C1 segment of cervical spinal cord (tissue), 14 donors: ENCODE measurements around the gene KRT1.
"Not testable (repeated sequence)": the region's sequence is repeated elsewhere in the genome, so short reads cannot be mapped to it uniquely, and the experiment has no call there.

Experiments
- DNase-seq, 14 donors: peaks; one replicate each; lab custom pipeline; 2025; lab: John Stamatoyannopoulos, UW

KRT1 gene

GRCh38 chr12:52680363-52680762 lies at the start of gene KRT1:
TSS of gene KRT1 (minus strand) at chr12:52680407. CDS start at chr12:52680348, 59 bp downstream.
- DNase-seq = no peak

GRCh38 chr12:52729147-52729546 lies 48.9 kb upstream of the KRT1 start:
- no peak for DNase-seq

GRCh38 chr12:52728374-52728773 lies 48.2 kb upstream of the KRT1 start:
- DNase-seq = no peak

- DNase-seq = no peak
Observed at GRCh38 chr12:52727037-52727436, 46.8 kb upstream of the KRT1 start.

GRCh38 chr12:52726451-52726850 lies 46.2 kb upstream of the KRT1 start:
- no peak for DNase-seq

GRCh38 chr12:52724384-52724783 lies 44.2 kb upstream of the KRT1 start:
- DNase-seq = no peak

GRCh38 chr12:52722680-52723079 lies 42.5 kb upstream of the KRT1 start:
- no peak for DNase-seq

- DNase-seq = no peak
Observed at GRCh38 chr12:52721838-52722470, 41.7 kb upstream of the KRT1 start.

- DNase-seq = no peak
Observed at GRCh38 chr12:52720365-52720886, 40.2 kb upstream of the KRT1 start.

- no peak for DNase-seq
Observed at GRCh38 chr12:52716061-52716460, 35.9 kb upstream of the KRT1 start.

- no peak for DNase-seq
Observed at GRCh38 chr12:52715416-52715815, 35.2 kb upstream of the KRT1 start.

GRCh38 chr12:52714887-52715281 lies 34.7 kb upstream of the KRT1 start:
- DNase-seq = no peak

- DNase-seq = no peak
Observed at GRCh38 chr12:52713960-52714886, 34.0 kb upstream of the KRT1 start.

- not testable (repeated sequence) for DNase-seq
Observed at GRCh38 chr12:52712122-52712521, 31.9 kb upstream of the KRT1 start.

- no peak for DNase-seq
Observed at GRCh38 chr12:52710730-52711129, 30.5 kb upstream of the KRT1 start.

GRCh38 chr12:52708010-52708409 lies 27.8 kb upstream of the KRT1 start:
- no peak for DNase-seq

- no peak for DNase-seq
Observed at GRCh38 chr12:52704464-52704863, 24.3 kb upstream of the KRT1 start.

GRCh38 chr12:52703878-52704277 lies 23.7 kb upstream of the KRT1 start:
- no peak for DNase-seq

- no peak for DNase-seq
Observed at GRCh38 chr12:52703424-52703823, 23.2 kb upstream of the KRT1 start, which contains the start of gene KRT77. TSS of gene KRT77 (minus strand) at chr12:52703524. CDS start at chr12:52703434, 90 bp downstream.

GRCh38 chr12:52702338-52702737 lies 22.1 kb upstream of the KRT1 start:
- DNase-seq = no peak

- DNase-seq = no peak
Observed at GRCh38 chr12:52701281-52701680, 21.1 kb upstream of the KRT1 start.

- no peak for DNase-seq
Observed at GRCh38 chr12:52699960-52700359, 19.8 kb upstream of the KRT1 start.

- no peak for DNase-seq
Observed at GRCh38 chr12:52699373-52699772, 19.2 kb upstream of the KRT1 start.
